GM12872 (cell line): ENCODE results near the gene SKOR1.

Experiments
- CTCF ChIP-seq: IDR thresholded peaks from 3 replicates; pipeline ENCODE4 v1.5.1; 2011; ENCODE audit warnings: low read depth, mild to moderate bottlenecking, low read length, moderate library complexity; ENCODE audit not compliant: insufficient read depth

The SKOR1 gene

GRCh38 chr15:67841513-67841762, 16.1 kb downstream of the SKOR1 start:
- no peak for TF ChIP-seq CTCF

- TF ChIP-seq CTCF: no peak
These were observed 17.8 kb downstream of the SKOR1 start for GRCh38 chr15:67843092-67843501.

GRCh38 chr15:67843571-67844387, 18.5 kb downstream of the SKOR1 start:
- no peak for TF ChIP-seq CTCF

- TF ChIP-seq CTCF: no peak
These were observed 20.7 kb downstream of the SKOR1 start for GRCh38 chr15:67845974-67846373.

- TF ChIP-seq CTCF: no peak
These were observed 24.2 kb downstream of the SKOR1 start for GRCh38 chr15:67849538-67849937.

- no peak for TF ChIP-seq CTCF
These were observed 25.0 kb downstream of the SKOR1 start for GRCh38 chr15:67850336-67850735.

GRCh38 chr15:67850994-67851571, 25.8 kb downstream of the SKOR1 start:
- no peak for TF ChIP-seq CTCF
